ENCODE data around the gene KCNN3. TPM values are rescaled to one million over a fixed set of nuclear protein-coding genes. Genes with fewer than 3 reads are reported as not detected.

KCNN3 gene
- polyA plus RNA-seq, 1 donor from 2014 or later, result 2.2 TPM

GRCh38 chr1:154730259-154730658 is 139.8 kb downstream of the KCNN3 start:
- Histone ChIP-seq H3F3A (ENCODE audit: insufficient read depth, low read length, poor library complexity, severe bottlenecking) (no peaks in the 10 kb centered on the region), H3K9me2 (ENCODE audit: insufficient read depth, low read length) (no peaks in the 10 kb centered on the region), H4K20me1 (ENCODE audit: insufficient read depth) (no peaks in the 10 kb centered on the region), H2AFZ (ENCODE audit: low read depth, low read length) (no peak overlapping the region), H3K27ac (ENCODE audit: low read length) (peak overlapping the region; percentile 60), H3K9me3 (ENCODE audit: low read length) (no peaks in the 10 kb centered on the region), H3K9ac (ENCODE audit: low read length) (peak overlapping the region; percentile 11), H3K4me2 (ENCODE audit: low read length) (peak overlapping the region; percentile 35), H3K27me3 (ENCODE audit: insufficient read depth, low read depth, low read length) (no peaks in the 10 kb centered on the region), H3K4me3 (ENCODE audit: low read length) (peak overlapping the region; percentile 16), H3K36me3 (ENCODE audit: insufficient read depth, low read length) (no peaks in the 10 kb centered on the region), H3K79me2 (replicated peaks; ENCODE audit: insufficient read depth, low read length) (no peaks in the 10 kb centered on the region)
- TF ChIP-seq TAF1 (IDR thresholded peaks at IDR 0.05; ENCODE audit: low read depth) (no peak), SMC3 (conservative IDR thresholded peaks at IDR 0.05; ENCODE audit: poor library complexity) (peak; percentile 17)

DNA sequence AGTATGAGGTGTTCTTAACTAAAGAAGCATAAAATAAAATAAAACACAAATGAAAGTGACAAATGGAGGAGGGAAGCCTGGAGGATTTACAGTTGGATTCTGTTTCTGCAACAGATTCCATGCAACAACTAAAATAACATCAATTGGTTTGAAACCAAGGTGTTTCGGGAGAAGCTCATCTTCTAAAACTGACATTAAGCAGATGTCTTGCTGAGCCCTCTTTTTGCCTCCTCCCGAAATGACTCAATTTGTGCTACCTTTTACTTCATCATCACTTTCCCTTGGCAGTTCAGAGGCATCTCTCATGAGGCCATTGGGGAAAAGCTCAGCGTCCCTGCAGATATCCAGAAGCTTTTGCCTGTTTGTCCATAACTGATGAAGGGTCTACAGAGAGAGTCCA is 140.5 kb downstream of the KCNN3 start:
- Histone ChIP-seq H3K9me2 (ENCODE audit: insufficient read depth, low read length) (no peaks in the 10 kb centered on the region), H3K27ac (ENCODE audit: low read length) (peak overlapping the region; percentile 60), H3K4me2 (ENCODE audit: low read length) (no peak overlapping the region), H3K79me2 (replicated peaks; ENCODE audit: insufficient read depth, low read length) (no peaks in the 10 kb centered on the region), H3K27me3 (ENCODE audit: insufficient read depth, low read depth, low read length) (no peaks in the 10 kb centered on the region), H3F3A (ENCODE audit: insufficient read depth, low read length, poor library complexity, severe bottlenecking) (no peaks in the 10 kb centered on the region), H3K36me3 (ENCODE audit: insufficient read depth, low read length) (no peaks in the 10 kb centered on the region), H3K9ac (ENCODE audit: low read length) (no peak overlapping the region), H3K9me3 (ENCODE audit: low read length) (no peaks in the 10 kb centered on the region), H2AFZ (ENCODE audit: low read depth, low read length) (no peak overlapping the region), H3K4me3 (ENCODE audit: low read length) (no peak overlapping the region), H4K20me1 (ENCODE audit: insufficient read depth) (no peaks in the 10 kb centered on the region)
- TF ChIP-seq EP300 (conservative IDR thresholded peaks at IDR 0.05; ENCODE audit: poor library complexity, severe bottlenecking), result no peak
- no peak for TF ChIP-seq TAF1 (IDR thresholded peaks at IDR 0.05; ENCODE audit: low read depth)

DNA sequence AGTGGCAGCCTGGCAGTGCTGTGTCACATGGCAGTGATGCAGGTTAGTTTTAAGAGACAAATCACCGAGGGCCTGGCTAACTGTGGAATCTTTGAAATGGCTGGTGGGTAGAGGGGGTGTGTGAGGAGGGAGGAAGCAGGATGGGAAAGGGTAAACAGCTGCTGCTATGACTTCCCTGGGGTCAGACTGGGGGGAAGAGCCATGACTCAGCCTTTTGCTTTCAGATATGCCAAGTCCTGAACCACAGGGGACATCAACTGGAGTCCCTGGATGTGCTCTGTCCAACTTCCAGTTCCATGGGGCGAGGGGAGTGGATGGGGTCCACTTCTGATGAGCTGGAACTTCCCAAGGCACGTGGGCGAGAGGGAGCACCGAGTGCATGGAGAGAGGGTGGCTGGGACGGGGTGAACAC is 141.0 kb downstream of the KCNN3 start:
- no peak overlapping the region for H3K9ac ChIP-seq (ENCODE audit: low read length)
- H3K4me3 ChIP-seq (ENCODE audit: low read length), result no peak overlapping the region
- TF ChIP-seq REST (IDR thresholded peaks at IDR 0.05; ENCODE audit: borderline replicate concordance), result no peak
- TF ChIP-seq EP300 (conservative IDR thresholded peaks at IDR 0.05; ENCODE audit: poor library complexity, severe bottlenecking), result no peak
- no peak for TF ChIP-seq SMC3 (conservative IDR thresholded peaks at IDR 0.05; ENCODE audit: poor library complexity)
- TF ChIP-seq POLR2AphosphoS5 (IDR thresholded peaks at IDR 0.05), result no peak
- TF ChIP-seq TAF1 (IDR thresholded peaks at IDR 0.05; ENCODE audit: low read depth), result no peak
- TF ChIP-seq RAD21 (conservative IDR thresholded peaks at IDR 0.05), result no peak
- TF ChIP-seq, protein P1, sequence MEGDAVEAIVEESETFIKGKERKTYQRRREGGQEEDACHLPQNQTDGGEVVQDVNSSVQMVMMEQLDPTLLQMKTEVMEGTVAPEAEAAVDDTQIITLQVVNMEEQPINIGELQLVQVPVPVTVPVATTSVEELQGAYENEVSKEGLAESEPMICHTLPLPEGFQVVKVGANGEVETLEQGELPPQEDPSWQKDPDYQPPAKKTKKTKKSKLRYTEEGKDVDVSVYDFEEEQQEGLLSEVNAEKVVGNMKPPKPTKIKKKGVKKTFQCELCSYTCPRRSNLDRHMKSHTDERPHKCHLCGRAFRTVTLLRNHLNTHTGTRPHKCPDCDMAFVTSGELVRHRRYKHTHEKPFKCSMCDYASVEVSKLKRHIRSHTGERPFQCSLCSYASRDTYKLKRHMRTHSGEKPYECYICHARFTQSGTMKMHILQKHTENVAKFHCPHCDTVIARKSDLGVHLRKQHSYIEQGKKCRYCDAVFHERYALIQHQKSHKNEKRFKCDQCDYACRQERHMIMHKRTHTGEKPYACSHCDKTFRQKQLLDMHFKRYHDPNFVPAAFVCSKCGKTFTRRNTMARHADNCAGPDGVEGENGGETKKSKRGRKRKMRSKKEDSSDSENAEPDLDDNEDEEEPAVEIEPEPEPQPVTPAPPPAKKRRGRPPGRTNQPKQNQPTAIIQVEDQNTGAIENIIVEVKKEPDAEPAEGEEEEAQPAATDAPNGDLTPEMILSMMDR (IDR thresholded peaks at IDR 0.05; ENCODE audit: poor library complexity, severe bottlenecking), result no peak
- no peak for TF ChIP-seq MXI1 (conservative IDR thresholded peaks at IDR 0.05; ENCODE audit: poor library complexity, severe bottlenecking)
- no peak for TF ChIP-seq EZH2 (IDR thresholded peaks at IDR 0.05; ENCODE audit: borderline replicate concordance, insufficient read depth, low read length, poor library complexity, severe bottlenecking)
- H4K20me1 ChIP-seq (ENCODE audit: insufficient read depth), result no peaks in the 10 kb centered on the region
- H3K9me2 ChIP-seq (ENCODE audit: insufficient read depth, low read length), result no peaks in the 10 kb centered on the region
- no peaks in the 10 kb centered on the region for H3K27me3 ChIP-seq (ENCODE audit: insufficient read depth, low read depth, low read length)
- no peaks in the 10 kb centered on the region for H3K36me3 ChIP-seq (ENCODE audit: insufficient read depth, low read length)
- no peaks in the 10 kb centered on the region for H3F3A ChIP-seq (ENCODE audit: insufficient read depth, low read length, poor library complexity, severe bottlenecking)
- no peaks in the 10 kb centered on the region for H3K9me3 ChIP-seq (ENCODE audit: low read length)
- no peak overlapping the region for H2AFZ ChIP-seq (ENCODE audit: low read depth, low read length)
- no peak overlapping the region for H3K27ac ChIP-seq (ENCODE audit: low read length)
- no peaks in the 10 kb centered on the region for H3K79me2 ChIP-seq (replicated peaks; ENCODE audit: insufficient read depth, low read length)
- H3K4me2 ChIP-seq (ENCODE audit: low read length), result no peak overlapping the region
